Measurements from ENCODE around the gene UBR4.
"Not testable (repeated sequence)": the region's sequence is repeated elsewhere in the genome, so short reads cannot be mapped to it uniquely, and the experiment has no call there.

The UBR4 gene

GRCh38 chr1:19209990-19210771 lies at the start of gene UBR4:
TSS of gene UBR4 (minus strand) at chr1:19210266. CDS start at chr1:19210248, 18 bp downstream.
- DNase-seq (ENCODE audit: low read depth, low spot score) = peak; percentile 98

GRCh38 chr1:19258353-19258752 lies 48.3 kb upstream of the UBR4 start:
- no peak for DNase-seq (ENCODE audit: low read depth, low spot score)

- DNase-seq (ENCODE audit: low read depth, low spot score) = no peak
Measured at GRCh38 chr1:19257178-19257914, 47.3 kb upstream of the UBR4 start.

GRCh38 chr1:19256301-19256700 lies 46.2 kb upstream of the UBR4 start:
- DNase-seq (ENCODE audit: low read depth, low spot score) = not testable (repeated sequence)

GRCh38 chr1:19255288-19255687 lies 45.2 kb upstream of the UBR4 start:
- no peak for DNase-seq (ENCODE audit: low read depth, low spot score)

- no peak for DNase-seq (ENCODE audit: low read depth, low spot score)
Measured at GRCh38 chr1:19254416-19254815, 44.4 kb upstream of the UBR4 start.

- peak; percentile 89 for DNase-seq (ENCODE audit: low read depth, low spot score)
Measured at GRCh38 chr1:19251305-19252196, 41.5 kb upstream of the UBR4 start, which contains the start of the genes EMC1 and MRTO4. TSS of gene EMC1 (minus strand) at chr1:19251524. CDS start at chr1:19251509, 15 bp downstream. TSS of gene MRTO4 (plus strand) at chr1:19251805. CDS start at chr1:19251836, 31 bp downstream.

GRCh38 chr1:19250629-19251304 lies 40.7 kb upstream of the UBR4 start:
- no peak for DNase-seq (ENCODE audit: low read depth, low spot score)

- DNase-seq (ENCODE audit: low read depth, low spot score) = peak; percentile 42
Measured at GRCh38 chr1:19240673-19241538, 30.8 kb upstream of the UBR4 start.

GRCh38 chr1:19239876-19240275 lies 29.8 kb upstream of the UBR4 start:
- no peak for DNase-seq (ENCODE audit: low read depth, low spot score)

GRCh38 chr1:19234224-19234623 lies 24.2 kb upstream of the UBR4 start:
- no peak for DNase-seq (ENCODE audit: low read depth, low spot score)

- DNase-seq (ENCODE audit: low read depth, low spot score) = no peak
Measured at GRCh38 chr1:19232524-19232846, 22.4 kb upstream of the UBR4 start.

GRCh38 chr1:19231736-19232523 lies 21.9 kb upstream of the UBR4 start:
- not testable (repeated sequence) for DNase-seq (ENCODE audit: low read depth, low spot score)

- no peak for DNase-seq (ENCODE audit: low read depth, low spot score)
Measured at GRCh38 chr1:19229828-19230325, 19.8 kb upstream of the UBR4 start.

GRCh38 chr1:19229229-19229628 lies 19.2 kb upstream of the UBR4 start:
- DNase-seq (ENCODE audit: low read depth, low spot score) = no peak

GRCh38 chr1:19222979-19223824 lies 13.1 kb upstream of the UBR4 start:
- no peak for DNase-seq (ENCODE audit: low read depth, low spot score)

- DNase-seq (ENCODE audit: low read depth, low spot score) = no peak
Measured at GRCh38 chr1:19222573-19222972, 12.5 kb upstream of the UBR4 start.

GRCh38 chr1:19220991-19221390 lies 10.9 kb upstream of the UBR4 start:
- DNase-seq (ENCODE audit: low read depth, low spot score) = no peak
